Activated naive CD8-positive, alpha-beta T cell (primary cell): ENCODE measurements around the gene PREP.
"Not testable (repeated sequence)": the region's sequence is repeated elsewhere in the genome, so short reads cannot be mapped to it uniquely, and the experiment has no call there.

ENCODE experiments used
- H3K27ac Mint-ChIP-seq: one replicate; pipeline ENCODE4 v1.8.0; 2021; ENCODE audit warnings: mixed read lengths
- H3K27me3 Mint-ChIP-seq: one replicate; pipeline ENCODE4 v1.8.0; 2021; ENCODE audit warnings: mixed read lengths
- H3K36me3 Mint-ChIP-seq: one replicate; pipeline ENCODE4 v1.8.0; 2021; ENCODE audit warnings: mixed read lengths
- H3K4me1 Mint-ChIP-seq: one replicate; pipeline ENCODE4 v1.8.0; 2021; ENCODE audit warnings: low read depth, mixed read lengths
- H3K4me3 Mint-ChIP-seq: one replicate; pipeline ENCODE4 v1.8.0; 2021; ENCODE audit warnings: mild to moderate bottlenecking, mixed read lengths
- H3K9me3 Mint-ChIP-seq: one replicate; pipeline ENCODE4 v1.8.0; 2021; ENCODE audit warnings: low read depth, mixed read lengths

PREP gene

DNA sequence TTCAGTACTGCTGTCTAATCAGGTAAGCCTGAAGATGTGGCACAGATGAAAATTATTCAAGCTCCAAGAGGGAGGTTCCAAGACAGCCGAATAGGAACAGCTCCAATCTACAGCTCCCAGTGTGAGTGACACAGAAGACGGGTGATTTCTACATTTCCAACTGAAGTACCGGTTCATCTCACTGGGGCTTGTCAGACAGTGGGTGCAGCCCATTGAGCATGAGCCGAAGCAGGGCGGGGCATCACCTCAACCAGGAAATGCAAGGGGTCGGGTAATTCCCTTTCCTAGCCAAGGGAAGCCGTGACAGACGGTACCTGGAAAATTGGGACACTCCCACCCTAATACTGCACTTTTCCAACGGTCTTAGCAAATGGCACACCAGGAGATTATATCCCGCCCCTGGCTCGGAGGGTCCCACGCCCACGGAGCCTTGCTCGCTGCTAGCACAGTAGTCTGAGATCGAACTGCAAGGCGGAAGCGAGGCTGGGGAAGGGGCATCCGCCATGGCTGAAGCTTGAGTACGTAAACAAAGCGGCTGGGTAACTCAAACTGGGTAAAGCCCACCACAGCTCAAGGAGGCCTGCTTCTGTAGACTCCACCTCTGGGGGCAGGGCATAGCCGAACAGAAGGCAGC, 64.4 kb downstream of the PREP start:
- H3K27me3 Mint-ChIP-seq, H3K4me3 Mint-ChIP-seq, H3K27ac Mint-ChIP-seq, H3K9me3 Mint-ChIP-seq: not testable (repeated sequence)
- peaks cover 29% of the 10 kb centered on the region for H3K36me3 Mint-ChIP-seq
- H3K4me1 Mint-ChIP-seq = peaks cover 17% of the 10 kb centered on the region

DNA sequence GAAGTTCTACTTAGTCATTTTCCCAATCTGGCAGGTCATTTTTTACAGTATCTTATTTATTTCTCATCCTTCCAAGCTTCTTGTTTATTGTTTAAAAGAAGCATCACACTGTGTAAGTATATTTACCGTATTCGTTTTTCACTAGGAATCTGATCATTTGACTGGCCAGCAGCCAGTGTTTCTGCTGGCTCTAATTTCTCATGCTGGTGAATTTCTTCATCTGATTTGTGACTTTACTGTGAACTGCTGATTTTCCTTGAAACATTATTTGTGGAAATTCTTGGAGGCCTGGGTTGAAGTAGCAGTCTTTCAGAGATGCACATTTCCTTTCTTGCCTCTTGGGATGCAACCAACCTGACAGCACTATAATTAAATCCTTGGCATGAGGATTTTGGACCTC, 65.9 kb downstream of the PREP start:
- peaks cover 23% of the 10 kb centered on the region for H3K36me3 Mint-ChIP-seq

DNA sequence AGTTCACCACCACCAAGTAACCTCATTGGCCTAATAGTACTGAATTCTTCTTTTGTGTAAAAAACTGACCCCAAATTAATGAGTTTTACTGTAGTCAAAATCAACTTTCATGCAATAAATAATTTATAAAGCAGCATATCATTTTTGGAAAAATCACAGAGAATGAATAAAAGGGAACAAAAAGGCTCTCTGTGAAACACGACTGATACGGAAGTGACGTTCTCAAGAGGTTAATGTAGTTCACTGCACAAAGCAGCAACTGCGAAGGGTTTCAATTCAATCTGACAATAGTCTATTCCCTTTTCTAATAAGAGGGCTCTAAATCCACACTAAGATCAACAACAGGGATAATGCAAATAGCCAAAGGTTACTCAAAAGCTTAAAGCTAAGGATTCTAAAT, 70.3 kb downstream of the PREP start:
- H3K4me3 Mint-ChIP-seq = no peak overlapping the region
- no peaks in the 10 kb centered on the region for H3K4me1 Mint-ChIP-seq

More for the DNA sequence above, 65.9 kb downstream of the PREP start:
- no peak overlapping the region for H3K4me3 Mint-ChIP-seq
- no peaks in the 10 kb centered on the region for H3K27me3 Mint-ChIP-seq
- H3K4me1 Mint-ChIP-seq = peaks cover 16% of the 10 kb centered on the region
- no peak overlapping the region for H3K27ac Mint-ChIP-seq
- H3K9me3 Mint-ChIP-seq = no peaks in the 10 kb centered on the region

DNA sequence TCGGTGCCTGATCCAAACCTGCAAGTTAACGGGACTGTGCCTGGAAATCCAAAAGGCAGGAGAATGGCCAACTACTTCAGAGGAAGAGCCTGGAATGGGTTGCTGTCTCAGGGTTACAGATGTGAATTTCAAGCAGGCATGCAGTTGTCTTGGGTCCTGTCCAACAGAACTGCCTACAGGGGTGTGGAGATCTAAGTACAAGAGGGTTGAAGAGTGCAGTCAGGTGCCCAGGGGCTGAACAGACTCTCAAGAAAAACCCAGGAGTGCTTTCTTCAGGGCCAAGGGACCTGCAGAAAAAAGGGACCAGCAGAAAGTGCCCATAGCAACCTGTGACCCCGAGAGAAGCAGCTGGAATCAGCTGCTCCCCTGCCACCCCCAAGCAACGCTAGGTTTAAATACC, 71.0 kb downstream of the PREP start:
- Mint-ChIP-seq H3K27me3 (no peaks in the 10 kb centered on the region), H3K27ac (no peak overlapping the region), H3K4me3 (no peak overlapping the region), H3K4me1 (no peaks in the 10 kb centered on the region), H3K9me3 (no peaks in the 10 kb centered on the region), H3K36me3 (peaks cover 40% of the 10 kb centered on the region)

More for the DNA sequence above, 70.3 kb downstream of the PREP start:
- Mint-ChIP-seq H3K27ac (no peak overlapping the region), H3K36me3 (peaks cover 43% of the 10 kb centered on the region), H3K9me3 (no peaks in the 10 kb centered on the region), H3K27me3 (no peaks in the 10 kb centered on the region)

DNA sequence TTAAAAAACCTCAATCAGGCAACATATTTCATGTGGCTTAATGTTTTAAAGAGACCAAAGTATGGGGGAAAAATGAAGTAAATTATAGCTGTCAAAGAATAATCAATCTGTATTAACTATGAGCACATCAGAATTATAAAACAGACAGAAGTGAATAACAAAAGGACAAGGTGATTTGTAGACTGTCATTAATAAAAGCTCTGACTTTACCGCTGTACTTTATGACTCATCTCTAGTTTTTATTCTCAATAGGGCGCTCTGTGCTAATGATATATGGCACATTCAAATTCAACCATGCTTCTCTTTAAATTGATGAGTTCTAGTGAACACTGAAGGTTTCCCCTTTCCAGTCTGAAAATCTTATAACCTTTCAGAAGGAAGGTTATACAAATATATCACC, 72.0 kb downstream of the PREP start:
- H3K27me3 Mint-ChIP-seq = no peaks in the 10 kb centered on the region
- no peak overlapping the region for H3K4me3 Mint-ChIP-seq
- no peak overlapping the region for H3K27ac Mint-ChIP-seq
- no peaks in the 10 kb centered on the region for H3K4me1 Mint-ChIP-seq
- H3K36me3 Mint-ChIP-seq = peaks cover 39% of the 10 kb centered on the region
- H3K9me3 Mint-ChIP-seq = no peaks in the 10 kb centered on the region

DNA sequence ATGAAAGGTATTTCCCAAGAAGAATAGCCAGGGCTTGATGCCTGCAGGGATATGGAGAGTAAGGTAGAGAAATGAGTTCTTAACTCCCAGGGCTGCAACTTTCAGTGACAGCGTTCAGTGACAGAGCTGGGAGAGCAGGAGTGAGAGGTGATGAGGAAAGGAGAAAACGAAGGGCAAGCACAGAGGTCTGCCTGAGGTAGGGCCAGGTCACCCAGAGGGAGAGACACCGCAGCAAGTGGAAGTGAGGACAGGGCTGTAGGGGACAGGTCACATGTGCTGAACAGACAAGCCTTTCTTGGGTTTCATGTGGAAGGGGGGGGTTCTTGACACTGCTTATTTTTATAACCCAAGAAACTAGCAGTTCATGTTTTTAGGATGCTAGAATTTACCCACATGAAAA, 72.5 kb downstream of the PREP start:
- H3K36me3 Mint-ChIP-seq = peaks cover 42% of the 10 kb centered on the region
- H3K4me1 Mint-ChIP-seq = no peaks in the 10 kb centered on the region

DNA sequence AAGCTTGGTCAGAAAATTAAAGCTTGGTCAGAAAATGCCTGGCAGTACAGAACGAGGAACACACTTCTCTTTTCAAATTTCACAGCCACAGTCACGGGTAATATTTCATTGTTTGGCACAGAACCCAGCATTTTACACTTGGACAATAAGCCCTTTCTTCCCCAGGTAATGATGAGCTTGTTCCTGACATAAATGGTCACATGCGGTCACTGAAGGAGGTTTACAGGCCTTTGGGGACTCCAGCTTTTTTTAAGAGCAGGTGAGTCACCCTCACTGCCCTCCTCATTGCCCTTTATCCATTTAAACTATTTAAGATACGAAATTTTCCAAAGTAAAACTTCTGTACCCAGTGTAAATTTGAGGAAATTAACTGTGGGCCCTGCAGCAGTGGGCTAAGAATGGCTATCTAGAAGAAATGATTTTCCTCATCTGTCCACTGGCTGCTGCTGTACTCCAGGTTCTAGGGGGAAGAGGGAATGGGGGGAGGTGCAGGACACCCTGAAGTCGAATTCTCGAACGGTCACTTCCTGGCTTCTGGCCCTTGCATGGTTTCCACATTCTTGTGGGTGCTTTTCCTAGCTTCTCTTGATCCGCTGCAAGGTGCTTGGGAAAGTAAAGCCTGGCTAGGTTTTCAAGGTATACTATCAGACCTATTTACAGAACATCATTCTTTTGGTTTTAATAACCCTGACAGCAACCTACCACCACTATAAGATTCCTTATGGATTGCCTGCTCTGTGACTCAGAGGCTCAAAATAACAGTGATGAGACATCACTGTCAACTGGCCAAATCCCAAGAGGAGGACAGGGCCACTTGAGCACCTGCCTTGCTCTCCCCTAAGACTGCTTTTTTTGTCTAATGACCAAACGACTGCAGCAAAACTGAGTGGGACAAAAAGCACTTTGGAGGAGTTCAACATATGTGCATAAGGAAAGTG, 75.8 kb downstream of the PREP start:
- peaks cover 41% of the 10 kb centered on the region for H3K36me3 Mint-ChIP-seq
- H3K27me3 Mint-ChIP-seq = no peaks in the 10 kb centered on the region
- H3K27ac Mint-ChIP-seq = no peak overlapping the region
- no peaks in the 10 kb centered on the region for H3K9me3 Mint-ChIP-seq
- no peaks in the 10 kb centered on the region for H3K4me1 Mint-ChIP-seq
- no peak overlapping the region for H3K4me3 Mint-ChIP-seq

More for the DNA sequence above, 72.5 kb downstream of the PREP start:
- H3K4me3 Mint-ChIP-seq = no peak overlapping the region
- H3K27ac Mint-ChIP-seq = no peak overlapping the region
- H3K27me3 Mint-ChIP-seq = no peaks in the 10 kb centered on the region
- H3K9me3 Mint-ChIP-seq = no peaks in the 10 kb centered on the region

DNA sequence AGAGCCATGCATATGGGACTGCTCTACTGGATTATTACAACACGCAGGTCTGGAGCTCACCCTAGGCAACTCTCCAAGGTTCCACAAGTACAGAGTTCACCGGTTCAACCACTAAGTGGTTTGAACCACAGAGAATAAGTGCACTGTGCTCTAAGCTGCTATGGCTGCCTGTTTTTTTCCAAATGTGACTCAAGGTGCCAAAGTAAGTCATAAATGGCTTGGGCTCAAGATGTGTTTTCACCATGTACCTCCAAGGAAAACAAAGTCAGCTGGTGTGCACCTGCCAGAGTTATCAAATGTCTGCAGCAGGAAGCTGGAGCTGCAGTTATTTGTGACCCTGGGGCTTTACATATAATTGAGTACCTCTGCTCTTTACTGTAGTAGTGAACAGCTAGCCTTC, 76.7 kb downstream of the PREP start:
- no peaks in the 10 kb centered on the region for H3K27me3 Mint-ChIP-seq
- H3K4me3 Mint-ChIP-seq = no peak overlapping the region
- no peak overlapping the region for H3K27ac Mint-ChIP-seq
- no peaks in the 10 kb centered on the region for H3K4me1 Mint-ChIP-seq
- H3K36me3 Mint-ChIP-seq = peaks cover 43% of the 10 kb centered on the region
- no peaks in the 10 kb centered on the region for H3K9me3 Mint-ChIP-seq

DNA sequence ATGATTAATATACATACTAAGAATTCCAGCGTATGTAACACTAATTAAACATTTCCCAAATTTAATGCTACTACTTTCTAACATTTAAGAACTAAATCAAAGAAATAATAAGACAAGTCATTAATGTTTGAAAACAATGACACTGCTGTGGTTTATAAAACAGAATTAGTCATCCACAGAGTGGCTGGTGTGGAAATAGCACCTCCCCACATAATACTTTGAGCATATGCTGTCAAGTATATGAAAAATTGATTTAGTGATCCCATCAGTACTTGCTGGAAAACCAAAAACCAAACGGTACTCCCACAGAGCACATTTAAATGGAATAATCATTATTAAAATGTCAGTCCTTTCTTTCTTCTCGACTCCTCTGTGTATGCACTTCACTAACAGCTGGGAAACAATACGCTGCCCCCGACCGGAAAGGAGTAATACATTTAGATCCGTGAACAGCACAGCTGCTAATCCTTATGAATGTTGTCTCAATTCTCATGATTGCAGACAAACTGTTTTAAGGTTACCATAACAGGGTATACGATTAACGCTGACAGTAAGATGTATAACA, 78.4 kb downstream of the PREP start:
- Mint-ChIP-seq H3K4me1 (no peaks in the 10 kb centered on the region), H3K36me3 (peaks cover 27% of the 10 kb centered on the region), H3K27ac (no peak overlapping the region), H3K4me3 (no peak overlapping the region), H3K9me3 (no peaks in the 10 kb centered on the region), H3K27me3 (no peaks in the 10 kb centered on the region)

DNA sequence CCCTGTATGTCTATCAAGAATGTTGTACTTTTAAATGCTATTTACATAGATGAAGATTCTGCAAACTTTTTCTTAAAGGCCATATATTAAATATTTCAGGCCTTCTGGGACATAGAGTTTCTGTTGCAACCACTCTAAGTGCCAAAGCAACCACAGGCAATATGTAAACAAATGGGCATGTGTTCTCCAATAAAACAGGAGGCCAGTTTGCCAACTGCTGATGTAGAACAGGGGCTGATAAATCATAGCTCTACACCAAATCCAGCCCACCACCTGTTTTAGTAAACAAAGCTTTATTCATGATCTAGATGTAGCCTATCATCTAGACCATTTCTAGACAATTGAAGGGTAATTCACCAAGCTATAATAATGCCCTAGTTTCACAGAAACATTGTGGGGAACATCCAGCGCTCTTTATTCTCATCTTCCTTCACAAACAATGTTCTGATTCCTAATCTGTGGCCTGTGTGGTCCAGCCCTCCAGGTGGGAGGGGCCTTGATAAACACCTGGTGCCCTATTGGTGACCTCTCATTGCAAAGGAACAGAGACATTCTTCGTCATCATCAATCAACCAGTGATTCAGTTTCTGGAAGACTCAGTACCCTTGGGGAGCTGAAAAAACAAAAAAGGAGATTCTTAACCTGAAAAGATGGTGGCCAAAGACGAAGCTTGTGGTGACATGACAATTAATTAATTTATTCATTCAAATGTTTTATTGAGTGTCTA, 80.2 kb downstream of the PREP start:
- H3K36me3 Mint-ChIP-seq = peaks cover 21% of the 10 kb centered on the region
- H3K4me3 Mint-ChIP-seq = no peak overlapping the region
- H3K27ac Mint-ChIP-seq = no peak overlapping the region
- H3K9me3 Mint-ChIP-seq = no peaks in the 10 kb centered on the region
- H3K4me1 Mint-ChIP-seq = no peaks in the 10 kb centered on the region
- no peaks in the 10 kb centered on the region for H3K27me3 Mint-ChIP-seq

DNA sequence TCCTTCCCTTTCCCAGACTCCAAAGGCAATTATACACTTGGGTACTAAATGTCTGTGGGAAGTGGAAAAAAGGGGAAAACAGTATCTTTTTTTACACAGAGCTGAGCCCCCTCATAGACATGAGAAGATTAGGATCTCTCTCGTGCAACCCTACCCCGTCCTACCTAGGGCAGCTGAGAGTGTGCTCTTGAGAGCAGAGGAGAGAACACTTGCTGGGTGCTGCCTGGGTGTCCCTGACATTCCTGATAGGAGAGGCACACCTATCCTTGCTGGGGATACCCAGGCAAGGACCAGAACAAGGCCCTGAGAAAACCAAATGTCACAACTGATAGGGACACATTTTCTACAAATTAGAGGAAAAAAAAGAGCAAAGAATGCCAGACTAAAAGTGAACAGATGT, 81.2 kb downstream of the PREP start:
- Mint-ChIP-seq H3K27ac (no peak overlapping the region), H3K4me1 (no peaks in the 10 kb centered on the region), H3K9me3 (no peaks in the 10 kb centered on the region), H3K27me3 (no peaks in the 10 kb centered on the region), H3K36me3 (peaks cover 23% of the 10 kb centered on the region), H3K4me3 (no peak overlapping the region)

DNA sequence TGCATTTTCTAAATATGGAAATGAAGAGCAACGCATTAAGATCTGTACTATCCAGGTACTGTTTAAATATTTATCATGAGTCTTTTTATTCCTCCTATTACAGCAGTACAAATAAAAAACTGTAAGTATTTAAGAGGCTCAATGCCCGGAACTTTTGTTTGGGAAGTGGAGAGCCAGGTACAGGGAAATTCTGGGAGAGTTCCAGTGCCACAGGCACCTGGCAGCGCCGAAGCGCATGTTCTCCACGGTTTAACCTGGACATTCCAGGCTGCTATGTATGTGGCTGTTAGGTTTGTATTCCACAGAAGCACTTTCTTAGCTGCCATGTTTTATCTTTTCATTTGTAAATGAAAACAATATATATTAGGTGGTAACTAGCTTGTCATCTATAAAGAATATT, 81.7 kb downstream of the PREP start:
- peaks cover 22% of the 10 kb centered on the region for H3K36me3 Mint-ChIP-seq
- H3K9me3 Mint-ChIP-seq = no peaks in the 10 kb centered on the region
- no peak overlapping the region for H3K27ac Mint-ChIP-seq
- H3K27me3 Mint-ChIP-seq = no peaks in the 10 kb centered on the region
- H3K4me1 Mint-ChIP-seq = no peaks in the 10 kb centered on the region
- H3K4me3 Mint-ChIP-seq = no peak overlapping the region

DNA sequence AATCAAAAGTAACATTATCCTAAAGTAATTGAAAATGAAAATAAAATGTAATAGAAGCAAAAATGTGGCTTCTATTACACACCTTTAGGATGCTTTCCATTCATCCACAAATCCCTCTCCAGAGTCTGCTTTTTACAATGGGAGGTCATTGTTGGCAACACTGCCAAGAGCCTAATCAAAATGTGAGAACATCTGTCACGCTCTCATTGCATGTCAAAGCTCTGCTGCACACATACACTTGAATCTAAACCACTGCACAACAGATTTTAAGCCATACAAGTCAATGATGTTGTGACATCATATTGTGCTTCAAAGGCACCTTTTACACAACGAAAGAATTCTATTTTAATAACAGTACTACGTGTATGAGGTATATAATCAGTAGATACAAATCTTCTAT, 82.1 kb downstream of the PREP start:
- H3K27ac Mint-ChIP-seq = no peak overlapping the region
- peaks cover 24% of the 10 kb centered on the region for H3K36me3 Mint-ChIP-seq
- no peaks in the 10 kb centered on the region for H3K9me3 Mint-ChIP-seq
- no peaks in the 10 kb centered on the region for H3K4me1 Mint-ChIP-seq
- H3K4me3 Mint-ChIP-seq = no peak overlapping the region
- no peaks in the 10 kb centered on the region for H3K27me3 Mint-ChIP-seq

DNA sequence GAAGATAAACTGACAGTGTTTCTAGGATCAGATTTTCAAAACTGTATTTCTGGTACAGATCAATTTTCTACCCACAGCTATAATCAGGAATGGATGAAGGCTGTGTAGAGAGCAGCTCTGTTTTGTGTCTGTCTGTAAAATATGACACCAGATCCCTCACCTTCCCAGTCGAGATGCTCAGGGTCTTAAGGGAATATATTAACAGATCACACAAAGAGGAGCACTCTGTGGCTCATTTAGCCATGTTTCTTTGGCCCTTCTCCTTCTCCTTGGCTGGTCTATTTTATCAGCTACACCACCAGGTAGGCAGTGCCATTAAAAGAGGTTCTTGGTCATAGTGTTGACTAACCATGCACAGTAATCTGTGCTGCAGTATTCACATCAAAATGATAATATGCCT, 82.6 kb downstream of the PREP start:
- Mint-ChIP-seq H3K36me3 (peaks cover 24% of the 10 kb centered on the region), H3K4me1 (no peaks in the 10 kb centered on the region), H3K9me3 (no peaks in the 10 kb centered on the region), H3K27ac (no peak overlapping the region), H3K27me3 (no peaks in the 10 kb centered on the region), H3K4me3 (no peak overlapping the region)

DNA sequence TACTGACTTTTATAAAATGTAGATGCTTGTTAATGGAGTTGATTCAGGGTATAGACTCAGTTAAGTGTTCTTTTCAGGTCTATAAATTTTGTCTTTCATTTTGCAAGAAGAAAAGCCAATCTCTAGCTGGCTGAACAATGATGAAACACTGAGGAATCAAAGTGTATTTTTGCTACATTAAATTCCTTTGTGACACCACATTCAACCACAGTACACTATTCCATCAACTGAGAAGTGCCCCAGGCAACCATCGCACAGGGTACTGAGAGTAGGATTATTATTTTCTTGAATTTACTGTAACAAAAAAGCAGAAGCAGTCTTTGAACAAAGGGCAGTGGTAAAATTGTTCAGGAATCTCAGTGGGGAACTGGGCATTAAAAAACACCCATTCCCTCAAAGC, 83.6 kb downstream of the PREP start:
- Mint-ChIP-seq H3K27ac (no peak overlapping the region), H3K27me3 (no peaks in the 10 kb centered on the region), H3K4me3 (no peak overlapping the region), H3K9me3 (no peaks in the 10 kb centered on the region), H3K36me3 (peaks cover 27% of the 10 kb centered on the region), H3K4me1 (no peaks in the 10 kb centered on the region)
